ENCODE data around the gene NAAA. TPM values are rescaled to one million over a fixed set of nuclear protein-coding genes. Genes with fewer than 3 reads are reported as not detected.
"Not testable (repeated sequence)": the region's sequence is repeated elsewhere in the genome, so short reads cannot be mapped to it uniquely, and the experiment has no call there.

The NAAA gene
- total and polyA plus RNA-seq, 7 experiments from 2014 or later = 36.9 to 103 (median 80.3) TPM

GRCh38 chr4:75948822-75949444 lies 8.1 kb upstream of the NAAA start:
- peaks cover 0 to 9% (median 4%) of the 10 kb centered on the region in 7 donors for H3K4me1 Mint-ChIP-seq
- no peak overlapping the region for H3K27ac Mint-ChIP-seq
- no peak overlapping the region for H3K4me3 Mint-ChIP-seq
- POLR2A ChIA-PET = interaction anchor here (0.6 to 0.9 kb wide), 2 partner anchors 13 to 42 kb away, joined by 3 read pairs; partner anchors contain the start of gene SDAD1
- Histone ChIP-seq H3K27ac (ENCODE audit: low read depth, low read length) (no peak overlapping the region), H3K9me3 (ENCODE audit: control insufficient read depth in 2 of 3, low read length in 3 of 3) (no peaks in the 10 kb centered on the region), H3K36me3 (ENCODE audit: control insufficient read depth in 2 of 3, insufficient read depth in 3 of 3, low read length in 3 of 3) (peaks cover 7 to 51% (median 18%) of the 10 kb centered on the region in 3 experiments), H3K4me1 (ENCODE audit: control insufficient read depth in 2 of 2, insufficient read depth in 2 of 2, low read length in 2 of 2) (no peaks in the 10 kb centered on the region), H3K27me3 (ENCODE audit: control insufficient read depth in 2 of 2, insufficient read depth in 2 of 2, low read length in 2 of 2) (no peaks in the 10 kb centered on the region), H3K4me3 (ENCODE audit: low read length) (no peak overlapping the region)
- CTCF ChIA-PET = interaction anchor here (0.9 kb wide), 1 partner anchor 30 kb away, joined by 6 read pairs; no protein-coding TSS in a partner anchor
- H3K9me3 Mint-ChIP-seq = no peaks in the 10 kb centered on the region
- H3K27me3 Mint-ChIP-seq = no peaks in the 10 kb centered on the region
- H3K36me3 Mint-ChIP-seq = peaks cover 10 to 27% (median 16%) of the 10 kb centered on the region in 5 donors
- DNase-seq = no peak
- intact Hi-C loops (cut with micrococcal nuclease) = no loop called here
- no peak for ATAC-seq

- peak; percentile 76 for ATAC-seq
- H3K4me1 Mint-ChIP-seq = peaks cover 12 to 34% (median 22%) of the 10 kb centered on the region in 7 donors
- H3K4me3 ChIP-seq (ENCODE audit: low read length) = peak overlapping the region; percentile 100
- peaks cover 0 to 31% (median 5%) of the 10 kb centered on the region in 3 experiments for H3K36me3 ChIP-seq (ENCODE audit: control insufficient read depth in 2 of 3, insufficient read depth in 3 of 3, low read length in 3 of 3)
- ChIA-PET POLR2A (interaction anchor here (0.6 to 2.5 kb wide), 14 partner anchors 9 to 1011 kb away, joined by 3 to 23 read pairs (median 6); partner anchors contain the start of genes NUP54, RCHY1, SDAD1 and THAP6), CTCF (interaction anchor here (0.7 to 1.8 kb wide), 4 partner anchors 11 to 46 kb away, joined by 3 to 7 read pairs (median 5); no protein-coding TSS in a partner anchor)
- peak overlapping the region; percentile 96 to 99 (median 98) for H3K4me3 Mint-ChIP-seq
- DNase-seq = peak; percentile 39 to 75 (median 64)
- peaks cover 4 to 12% (median 12%) of the 10 kb centered on the region in 5 donors for H3K36me3 Mint-ChIP-seq
- no peaks in the 10 kb centered on the region for H3K9me3 Mint-ChIP-seq
- intact Hi-C loops (cut with micrococcal nuclease) = loop anchor here (1.0 to 5.0 kb wide), 10 partner anchors 50 to 1217 kb away; partner anchors contain the start of genes G3BP2 (in 2 of the 2), NUP54 (in 2 of the 2), RCHY1 (in 2 of the 2) and SDAD1 (in 2 of the 2)
- H3K27ac Mint-ChIP-seq = peak overlapping the region; percentile 90 to 98 (median 94)
- no peaks in the 10 kb centered on the region for H3K27me3 ChIP-seq (ENCODE audit: control insufficient read depth in 2 of 2, insufficient read depth in 2 of 2, low read length in 2 of 2)
- H3K9me3 ChIP-seq (ENCODE audit: control insufficient read depth in 2 of 3, low read length in 3 of 3) = no peaks in the 10 kb centered on the region
- H3K4me1 ChIP-seq (ENCODE audit: control insufficient read depth in 2 of 2, insufficient read depth in 2 of 2, low read length in 2 of 2) = peaks cover 9 to 12% of the 10 kb centered on the region in 2 donors
- H3K27me3 Mint-ChIP-seq = no peaks in the 10 kb centered on the region
- H3K27ac ChIP-seq (ENCODE audit: low read depth, low read length) = peak overlapping the region; percentile 80
Measured at GRCh38 chr4:75939890-75940691, 722 bp downstream of the NAAA start.

- Mint-ChIP-seq H3K36me3 (peaks cover 9 to 22% (median 19%) of the 10 kb centered on the region in 5 donors), H3K27me3 (no peaks in the 10 kb centered on the region), H3K4me3 (no peak overlapping the region), H3K4me1 (peaks cover 15 to 38% (median 22%) of the 10 kb centered on the region in 7 donors), H3K9me3 (no peaks in the 10 kb centered on the region), H3K27ac (no peak overlapping the region)
- DNase-seq (no peak), ATAC-seq (no peak)
- Histone ChIP-seq H3K4me1 (ENCODE audit: control insufficient read depth in 2 of 2, insufficient read depth in 2 of 2, low read length in 2 of 2) (peaks cover 8 to 9% of the 10 kb centered on the region in 2 donors), H3K4me3 (ENCODE audit: low read length) (no peak overlapping the region), H3K27ac (ENCODE audit: low read depth, low read length) (no peak overlapping the region), H3K27me3 (ENCODE audit: control insufficient read depth in 2 of 2, insufficient read depth in 2 of 2, low read length in 2 of 2) (no peaks in the 10 kb centered on the region), H3K36me3 (ENCODE audit: control insufficient read depth in 2 of 3, insufficient read depth in 3 of 3, low read length in 3 of 3) (peaks cover 4 to 43% (median 10%) of the 10 kb centered on the region in 3 experiments), H3K9me3 (ENCODE audit: control insufficient read depth in 2 of 3, low read length in 3 of 3) (no peaks in the 10 kb centered on the region)
- intact Hi-C loops (cut with micrococcal nuclease) = no loop called here
- POLR2A ChIA-PET = interaction anchor here (1.2 to 1.3 kb wide), 2 partner anchors 14 to 212 kb away, joined by 3 read pairs; partner anchors contain the start of gene USO1
- CTCF ChIA-PET = interaction anchor here (0.6 kb wide), 1 partner anchor 208 kb away, joined by 3 read pairs; no protein-coding TSS in a partner anchor
Measured at GRCh38 chr4:75935628-75936027, 5.2 kb downstream of the NAAA start.

GRCh38 chr4:75930152-75930551 lies 10.7 kb downstream of the NAAA start:
- peaks cover 15 to 40% (median 26%) of the 10 kb centered on the region in 5 donors for H3K36me3 Mint-ChIP-seq
- no peaks in the 10 kb centered on the region for H3K27me3 ChIP-seq (ENCODE audit: control insufficient read depth in 2 of 2, insufficient read depth in 2 of 2, low read length in 2 of 2)
- peaks cover 10 to 37% (median 20%) of the 10 kb centered on the region in 3 experiments for H3K36me3 ChIP-seq (ENCODE audit: control insufficient read depth in 2 of 3, insufficient read depth in 3 of 3, low read length in 3 of 3)
- H3K4me1 Mint-ChIP-seq = peaks cover 0 to 12% (median 5%) of the 10 kb centered on the region in 7 donors
- ATAC-seq (no peak), DNase-seq (no peak)
- POLR2A ChIA-PET = interaction anchor here (2.9 kb wide), 1 partner anchor 10 kb away, joined by 10 read pairs; the partner anchor contains the start of gene NAAA
- no peak overlapping the region for H3K27ac ChIP-seq (ENCODE audit: low read depth, low read length)
- H3K27ac Mint-ChIP-seq = peak overlapping the region in 1 of 9 donors; percentile 51
- no peaks in the 10 kb centered on the region for H3K27me3 Mint-ChIP-seq
- no peaks in the 10 kb centered on the region for H3K9me3 Mint-ChIP-seq
- CTCF ChIA-PET = interaction anchor here (0.5 to 1.1 kb wide), 2 partner anchors 137 to 247 kb away, joined by 3 read pairs; no protein-coding TSS in a partner anchor
- no peaks in the 10 kb centered on the region for H3K9me3 ChIP-seq (ENCODE audit: control insufficient read depth in 2 of 3, low read length in 3 of 3)
- H3K4me1 ChIP-seq (ENCODE audit: control insufficient read depth in 2 of 2, insufficient read depth in 2 of 2, low read length in 2 of 2) = no peaks in the 10 kb centered on the region
- no peak overlapping the region for H3K4me3 ChIP-seq (ENCODE audit: low read length)
- intact Hi-C loops (cut with micrococcal nuclease) = no loop called here
- H3K4me3 Mint-ChIP-seq = no peak overlapping the region

GRCh38 chr4:75924916-75925315 lies 15.9 kb downstream of the NAAA start:
- H3K9me3 Mint-ChIP-seq; H3K27ac ChIP-seq (ENCODE audit: low read depth, low read length); intact Hi-C loops (cut with micrococcal nuclease); POLR2A ChIA-PET; H3K27me3 Mint-ChIP-seq; H3K4me3 Mint-ChIP-seq; H3K9me3 ChIP-seq (ENCODE audit: control insufficient read depth in 2 of 3, low read length in 3 of 3); ATAC-seq; H3K4me1 ChIP-seq (ENCODE audit: control insufficient read depth in 2 of 2, insufficient read depth in 2 of 2, low read length in 2 of 2); H3K27me3 ChIP-seq (ENCODE audit: control insufficient read depth in 2 of 2, insufficient read depth in 2 of 2, low read length in 2 of 2); H3K4me1 Mint-ChIP-seq; DNase-seq; H3K4me3 ChIP-seq (ENCODE audit: low read length): not testable (repeated sequence)
- peaks cover 5 to 70% (median 20%) of the 10 kb centered on the region in 3 experiments for H3K36me3 ChIP-seq (ENCODE audit: control insufficient read depth in 2 of 3, insufficient read depth in 3 of 3, low read length in 3 of 3)
- peaks cover 20 to 57% (median 33%) of the 10 kb centered on the region in 5 donors for H3K36me3 Mint-ChIP-seq
- H3K27ac Mint-ChIP-seq = peak overlapping the region in 1 of 9 donors; percentile 33
- CTCF ChIA-PET = interaction anchor here (0.6 to 0.9 kb wide), 2 partner anchors 9 to 17 kb away, joined by 3 to 6 read pairs; no protein-coding TSS in a partner anchor

GRCh38 chr4:75924309-75924827 lies 16.4 kb downstream of the NAAA start:
- Histone ChIP-seq H3K9me3 (ENCODE audit: control insufficient read depth in 2 of 3, low read length in 3 of 3) (no peaks in the 10 kb centered on the region), H3K4me3 (ENCODE audit: low read length) (no peak overlapping the region), H3K36me3 (ENCODE audit: control insufficient read depth in 2 of 3, insufficient read depth in 3 of 3, low read length in 3 of 3) (peaks cover 5 to 72% (median 20%) of the 10 kb centered on the region in 3 experiments), H3K4me1 (ENCODE audit: control insufficient read depth in 2 of 2, insufficient read depth in 2 of 2, low read length in 2 of 2) (no peaks in the 10 kb centered on the region), H3K27me3 (ENCODE audit: control insufficient read depth in 2 of 2, insufficient read depth in 2 of 2, low read length in 2 of 2) (no peaks in the 10 kb centered on the region), H3K27ac (ENCODE audit: low read depth, low read length) (no peak overlapping the region)
- no peak for DNase-seq
- no peaks in the 10 kb centered on the region for H3K27me3 Mint-ChIP-seq
- H3K36me3 Mint-ChIP-seq = peaks cover 20 to 52% (median 33%) of the 10 kb centered on the region in 5 donors
- intact Hi-C loops (cut with micrococcal nuclease) = no loop called here
- no peaks in the 10 kb centered on the region for H3K9me3 Mint-ChIP-seq
- peaks cover 0 to 8% (median 5%) of the 10 kb centered on the region in 7 donors for H3K4me1 Mint-ChIP-seq
- no peak for ATAC-seq
- H3K27ac Mint-ChIP-seq = peak overlapping the region in 2 of 9 donors; percentile 12 to 75
- ChIA-PET CTCF (interaction anchor here (0.6 to 0.9 kb wide), 3 partner anchors 8 to 137 kb away, joined by 3 to 6 read pairs (median 3); no protein-coding TSS in a partner anchor), POLR2A (no interaction called here)
- no peak overlapping the region for H3K4me3 Mint-ChIP-seq
